Activated CD8-positive, alpha-beta T cell treated with anti-CD3 and anti-CD28 coated beads for 36 hours (primary cell): Measurements from ENCODE around the gene OR52W1. TPM values are rescaled to one million over a fixed set of nuclear protein-coding genes. Genes with fewer than 3 reads are reported as not detected.

Experiments
- ATAC-seq: fragments of 200-7000 bp; cut with Tn5 transposase; one replicate; pipeline ENCODE4 v1.10.0; 2021; ENCODE audit warnings: mild to moderate bottlenecking, moderate library complexity
- CTCF ChIA-PET: fragments of 350-600 bp; sonication (Branson Sonifier 250); formaldehyde crosslinking; loops from one replicate; lab custom pipeline; 2021; ENCODE audit warnings: antibody characterized with exemption; lab: Charles Lee
- POLR2A ChIA-PET: fragments of 350-600 bp; sonication (Branson Sonifier 250); formaldehyde crosslinking; loops from one replicate; lab custom pipeline; 2021; ENCODE audit warnings: antibody characterized with exemption; lab: Charles Lee
- DNase-seq: peaks from one replicate; pipeline ENCODE4 v3.0.0-alpha.2; 2020
- H3K27ac Mint-ChIP-seq: one replicate; pipeline ENCODE4 v1.8.0; 2021; ENCODE audit warnings: mild to moderate bottlenecking, mixed read lengths
- H3K27me3 Mint-ChIP-seq: one replicate; pipeline ENCODE4 v1.8.0; 2021; ENCODE audit warnings: mixed read lengths
- H3K36me3 Mint-ChIP-seq: one replicate; pipeline ENCODE4 v1.8.0; 2021; ENCODE audit warnings: low read depth, mixed read lengths
- H3K4me1 Mint-ChIP-seq: one replicate; pipeline ENCODE4 v1.8.0; 2021; ENCODE audit warnings: low read depth, mixed read lengths
- H3K4me3 Mint-ChIP-seq: one replicate; pipeline ENCODE4 v1.8.0; 2021; ENCODE audit warnings: mild to moderate bottlenecking, moderate library complexity, mixed read lengths
- H3K9me3 Mint-ChIP-seq: one replicate; pipeline ENCODE4 v1.8.0; 2021; ENCODE audit warnings: mixed read lengths
- CTCF ChIP-seq: fragments of 200-600 bp; IDR thresholded peaks from one replicate; pipeline ENCODE4 v1.8.0; 2022; ENCODE audit warnings: antibody characterized with exemption, mild to moderate bottlenecking
- intact Hi-C: fragments of 100-400 bp; cut with micrococcal nuclease; formaldehyde crosslinking; loops from one replicate; pipeline ENCODE4 v1.10.0; 2022
- total RNA-seq, 2 experiments: library from RNA; stranded (reverse); gene quantifications; one replicate each; pipeline ENCODE4 v1.2.3, GENCODE V29; 2021

OR52W1 gene
- total RNA-seq, 2 experiments from 2014 or later = not detected

DNA sequence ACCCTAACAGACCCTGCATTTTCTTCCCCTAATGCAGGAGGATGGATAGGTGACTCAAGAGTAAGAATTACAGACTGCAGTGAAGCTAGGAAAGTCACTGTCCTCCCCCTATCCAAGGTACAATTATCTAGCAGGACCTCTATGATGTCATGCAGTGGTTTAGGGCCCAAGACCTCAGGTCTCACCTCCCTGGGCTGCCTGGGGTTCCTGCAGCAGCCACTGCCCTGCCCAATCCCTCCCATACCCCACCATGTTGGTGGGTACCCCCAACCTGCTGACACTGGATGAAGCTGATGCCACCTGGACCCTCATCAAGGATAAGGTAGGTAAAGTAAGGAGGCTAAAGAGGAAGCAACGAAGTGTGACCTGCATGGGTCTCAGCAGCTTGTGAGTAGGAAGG lies 6.3 kb downstream of the OR52W1 start, which contains the start of gene C11orf42:
TSS of gene C11orf42 (plus strand) at position 192 of the 400 bp plus-strand sequence. CDS start at position 251, 59 bp downstream.
- DNase-seq (no peak), ATAC-seq (no peak)
- ChIA-PET CTCF (interaction anchor here (0.9 to 2.8 kb wide), 3 partner anchors 18 to 158 kb away, joined by 3 to 6 read pairs (median 6); no protein-coding TSS in a partner anchor), POLR2A (no interaction called here)
- H3K27me3 Mint-ChIP-seq = no peaks in the 10 kb centered on the region
- H3K4me1 Mint-ChIP-seq = peaks cover 34% of the 10 kb centered on the region
- H3K36me3 Mint-ChIP-seq = peaks cover 2% of the 10 kb centered on the region
- no peak for TF ChIP-seq CTCF
- H3K4me3 Mint-ChIP-seq = no peak within 1 kb of the TSS
- no peaks in the 10 kb centered on the region for H3K9me3 Mint-ChIP-seq
- H3K27ac Mint-ChIP-seq = no peak within 1 kb of the TSS
- intact Hi-C loops = no loop called here

DNA sequence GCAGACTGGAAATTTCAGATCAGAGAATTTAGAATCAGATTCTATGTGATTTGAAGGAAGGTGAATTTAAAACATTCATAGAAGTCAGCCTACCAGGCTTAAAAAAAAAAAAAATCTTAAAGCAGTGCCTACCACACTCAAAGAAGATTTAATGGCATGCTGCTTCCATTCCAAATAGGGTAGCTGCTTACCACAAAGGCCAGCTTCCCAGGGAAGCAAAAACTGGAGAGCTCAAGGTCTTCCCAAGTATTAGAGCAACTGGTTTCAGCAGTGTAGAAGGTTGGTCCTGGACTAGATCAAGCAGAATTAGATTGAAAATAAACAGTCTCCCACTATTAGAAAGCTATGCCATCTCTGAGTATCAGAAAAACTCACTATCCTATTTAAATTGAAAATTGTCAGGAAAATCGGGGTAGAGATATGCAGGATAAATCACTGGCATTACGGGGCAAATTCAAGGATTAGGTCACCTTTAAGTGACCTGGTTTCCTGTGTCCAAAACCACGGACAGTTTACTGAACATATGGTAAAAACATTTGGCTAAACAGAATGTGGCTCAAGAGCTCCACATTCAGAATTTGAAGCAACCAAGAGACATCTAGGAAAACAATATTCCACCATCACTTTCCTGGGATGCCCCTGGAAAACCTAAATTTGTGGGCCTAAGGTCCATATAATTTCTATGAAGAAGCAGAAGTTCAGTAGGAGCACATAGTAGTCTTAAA lies 7.6 kb downstream of the OR52W1 start:
- H3K4me3 Mint-ChIP-seq = no peak overlapping the region
- peaks cover 22% of the 10 kb centered on the region for H3K4me1 Mint-ChIP-seq
- TF ChIP-seq CTCF = no peak
- ATAC-seq (no peak), DNase-seq (no peak)
- CTCF ChIA-PET = interaction anchor here (1.1 to 2.8 kb wide), 5 partner anchors 17 to 172 kb away, joined by 3 to 6 read pairs (median 5); no protein-coding TSS in a partner anchor
- H3K36me3 Mint-ChIP-seq = peaks cover 2% of the 10 kb centered on the region
- POLR2A ChIA-PET = interaction anchor here (1.0 kb wide), 1 partner anchor 10 kb away, joined by 6 read pairs; no protein-coding TSS in a partner anchor
- H3K9me3 Mint-ChIP-seq = no peaks in the 10 kb centered on the region
- H3K27ac Mint-ChIP-seq = no peak overlapping the region
- no peaks in the 10 kb centered on the region for H3K27me3 Mint-ChIP-seq
- intact Hi-C loops = no loop called here

GRCh38 chr11:6209801-6210200 lies 10.8 kb downstream of the OR52W1 start:
- no peak overlapping the region for H3K27ac Mint-ChIP-seq

DNA sequence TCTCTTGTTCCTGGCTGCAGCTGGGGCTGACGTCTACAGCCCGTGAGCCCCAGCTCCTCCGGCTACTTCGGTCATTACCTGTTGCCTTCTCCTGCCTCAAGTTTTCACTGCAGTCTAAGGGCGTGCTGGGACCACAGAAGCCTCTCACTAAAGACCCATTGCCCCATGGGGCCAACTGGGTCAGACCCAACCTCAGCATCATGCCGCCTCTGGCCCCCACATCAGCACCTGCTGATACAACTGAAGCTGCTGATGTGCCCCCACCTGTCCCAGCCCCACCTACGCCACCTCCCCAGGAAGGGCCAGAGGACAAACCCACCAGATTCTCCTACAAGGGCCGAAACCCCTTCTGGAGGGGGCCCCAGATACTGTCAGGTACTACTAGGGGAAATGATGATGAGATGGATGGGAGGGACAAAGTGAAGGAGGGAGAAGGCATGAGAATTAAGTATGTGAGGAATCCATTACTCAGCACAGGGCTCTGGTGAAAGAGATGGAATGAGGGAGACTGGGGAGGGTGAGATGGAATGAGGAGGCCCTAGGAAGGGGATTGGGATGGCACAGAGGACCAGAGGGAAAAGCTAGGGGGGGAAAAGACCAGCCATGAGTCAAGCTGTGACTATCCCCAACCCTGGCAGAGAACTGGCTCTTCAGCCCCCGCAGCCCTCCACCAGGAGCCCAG lies 11.4 kb downstream of the OR52W1 start:
- TF ChIP-seq CTCF = no peak
- H3K27me3 Mint-ChIP-seq = no peaks in the 10 kb centered on the region
- CTCF ChIA-PET = no interaction called here
- intact Hi-C loops = no loop called here
- ATAC-seq (no peak), DNase-seq (no peak)
- H3K27ac Mint-ChIP-seq = no peak overlapping the region
- H3K36me3 Mint-ChIP-seq = peaks cover 2% of the 10 kb centered on the region
- no peak overlapping the region for H3K4me3 Mint-ChIP-seq
- H3K9me3 Mint-ChIP-seq = no peaks in the 10 kb centered on the region
- POLR2A ChIA-PET = interaction anchor here (1.2 kb wide), 1 partner anchor 8 kb away, joined by 4 read pairs; no protein-coding TSS in a partner anchor
- H3K4me1 Mint-ChIP-seq = no peaks in the 10 kb centered on the region

More at GRCh38 chr11:6209801-6210200, 10.8 kb downstream of the OR52W1 start:
- no peak for TF ChIP-seq CTCF
- CTCF ChIA-PET = no interaction called here
- Mint-ChIP-seq H3K9me3 (no peaks in the 10 kb centered on the region), H3K4me1 (no peaks in the 10 kb centered on the region), H3K4me3 (no peak overlapping the region), H3K36me3 (no peaks in the 10 kb centered on the region), H3K27me3 (no peaks in the 10 kb centered on the region)
- ATAC-seq (no peak), DNase-seq (no peak)
- intact Hi-C loops = no loop called here
- POLR2A ChIA-PET = interaction anchor here (1.2 kb wide), 1 partner anchor 7 kb away, joined by 4 read pairs; no protein-coding TSS in a partner anchor

DNA sequence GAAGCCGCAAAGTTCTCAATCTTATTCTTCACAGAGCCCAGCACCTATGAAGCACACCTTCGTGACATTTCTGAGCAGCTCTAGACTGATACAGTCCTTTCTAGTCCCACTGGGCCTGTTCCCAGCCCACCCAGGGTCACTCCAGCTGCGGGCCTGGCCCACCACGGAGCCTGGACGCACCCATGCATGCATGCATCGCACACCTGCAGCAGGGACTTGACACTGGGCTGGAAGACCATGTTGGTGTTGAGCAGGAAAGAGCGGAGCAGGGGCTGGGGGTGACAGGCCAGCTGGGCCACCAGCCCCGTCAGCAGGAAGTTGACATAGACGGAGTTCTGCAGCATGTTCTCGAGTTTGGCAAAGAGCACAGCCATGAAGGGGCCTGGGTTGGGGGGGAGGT lies 15.5 kb downstream of the OR52W1 start:
- intact Hi-C loops = no loop called here
- Mint-ChIP-seq H3K4me1 (peaks cover 4% of the 10 kb centered on the region), H3K27me3 (no peaks in the 10 kb centered on the region), H3K36me3 (peaks cover 18% of the 10 kb centered on the region), H3K9me3 (no peaks in the 10 kb centered on the region), H3K27ac (no peak overlapping the region), H3K4me3 (no peak overlapping the region)
- CTCF ChIA-PET = interaction anchor here (0.7 kb wide), 1 partner anchor 37 kb away, joined by 3 read pairs; no protein-coding TSS in a partner anchor
- POLR2A ChIA-PET = no interaction called here
- TF ChIP-seq CTCF = no peak
- ATAC-seq (no peak), DNase-seq (no peak)
